HepG2 (cell line): ENCODE measurements around the gene DDHD1. TPM values are rescaled to one million over a fixed set of nuclear protein-coding genes. Genes with fewer than 3 reads are reported as not detected.

ENCODE experiments used
- ATAC-seq: fragments of 200-7000 bp; cut with Tn5 transposase; 3 replicates; pipeline ENCODE4 v1.9.1; 2020; ENCODE audit warnings: mild to moderate bottlenecking, moderate library complexity
- BruUV-seq: library from RNA; stranded (reverse); fragments of 400-500 nt; replicated peaks from 2 replicates; lab custom pipeline; 2021; lab: Mats Ljungman, UMichigan
- CTCF ChIA-PET: fragments of 300-600 bp; formaldehyde crosslinking; extraction: SDS; loops from one replicate; lab custom pipeline; 2021; ENCODE audit warnings: low total read pairs, inconsistent platforms, low intra/inter-chr PET ratio; lab: Yijun Ruan, JAX
- POLR2A ChIA-PET: fragments of 350-600 bp; sonication (Branson Sonifier 250); formaldehyde crosslinking; loops from one replicate; lab custom pipeline; 2020; ENCODE audit warnings: antibody characterized with exemption, inconsistent platforms; lab: Yijun Ruan, JAX
- DNase-seq: peaks from one replicate; pipeline ENCODE4 v3.0.0-alpha.2; 2015; ENCODE audit warnings: low spot score
- FAIRE-seq: peaks from 3 replicates; lab custom pipeline; 2011; peaks lifted over from hg19 to GRCh38; lab: Jason Lieb, UNC
- H2AFZ ChIP-seq: one replicate; pipeline ENCODE4 v1.6.1; 2011; ENCODE audit warnings: low read length, inconsistent platforms
- H3K27ac ChIP-seq: fragments of 300-600 bp; 3 replicates; pipeline ENCODE4 v1.8.0; 2011; ENCODE audit warnings: mixed run types, mild to moderate bottlenecking, mixed read lengths, low read length, inconsistent platforms; ENCODE audit not compliant: insufficient read depth; ENCODE audit errors: extremely low read length
- H3K27me3 ChIP-seq, 2 experiments: fragments of 200-600 bp in 1 of 2; 2 replicates in 1 of 2; 3 replicates in 1 of 2; pipeline versions ENCODE4 v1.6.0 to v1.8.0; 2011; ENCODE audit warnings: low read length in 2 of 2, mild to moderate bottlenecking in 2 of 2, moderate library complexity in 2 of 2, inconsistent platforms in 1 of 2; ENCODE audit not compliant: insufficient read depth in 2 of 2, control insufficient read depth in 1 of 2
- H3K36me3 ChIP-seq, 2 experiments: fragments of 200-600 bp in 1 of 2; replicated peaks in 1 of 2; 2 replicates in 1 of 2; 3 replicates in 1 of 2; pipeline versions ENCODE4 v1.5.1 to v1.8.0; 2011; ENCODE audit warnings: low read length in 2 of 2, inconsistent platforms in 1 of 2; ENCODE audit not compliant: insufficient read depth in 2 of 2, control insufficient read depth in 1 of 2
- H3K4me1 ChIP-seq: 2 replicates; pipeline ENCODE4 v1.5.1; 2012; ENCODE audit warnings: low read length, inconsistent platforms; ENCODE audit not compliant: insufficient read depth
- H3K4me2 ChIP-seq: 2 replicates; pipeline ENCODE4 v1.6.0; 2011; ENCODE audit warnings: low read depth, low read length, inconsistent platforms
- H3K4me3 ChIP-seq, 3 experiments: fragments of 200-600 bp in 1 of 3; sonication (generic), shearing (Covaris generic) in 1 of 3; replicated peaks in 1 of 3; 2 replicates each; pipeline ENCODE4 v1.5.1; 2011 to 2016; ENCODE audit warnings: low read length in 3 of 3, inconsistent platforms in 2 of 3, low read depth in 2 of 3, mild to moderate bottlenecking in 2 of 3, control low read depth in 1 of 3, mixed read lengths in 1 of 3; ENCODE audit not compliant: insufficient read depth in 1 of 3
- H3K79me2 ChIP-seq: one replicate; pipeline ENCODE4 v1.6.1; 2011; ENCODE audit warnings: low read length, inconsistent platforms; ENCODE audit not compliant: insufficient read depth
- H3K9ac ChIP-seq: 2 replicates; pipeline ENCODE4 v1.6.0; 2011; ENCODE audit warnings: mild to moderate bottlenecking, low read depth, low read length, inconsistent platforms; ENCODE audit not compliant: insufficient read depth
- H3K9me3 ChIP-seq: 2 replicates; pipeline ENCODE4 v1.5.1; 2012; ENCODE audit warnings: mild to moderate bottlenecking, low read length
- H4K20me1 ChIP-seq: 2 replicates; pipeline ENCODE4 v1.6.0; 2011; ENCODE audit warnings: inconsistent platforms, mild to moderate bottlenecking, low read length, moderate library complexity; ENCODE audit not compliant: insufficient read depth
- ATF4 ChIP-seq, 2 experiments: fragments of 450-650 bp in 1 of 2; sonication (generic) in 1 of 2; formaldehyde crosslinking; IDR thresholded peaks; 2 replicates each; pipeline versions ENCODE4 v1.5.0 to v1.8.0; 2020 to 2022; ENCODE audit warnings: mild to moderate bottlenecking in 1 of 2, missing genetic modification reagents in 1 of 2
- BRD4 ChIP-seq: sonication (generic); formaldehyde crosslinking; IDR thresholded peaks from 2 replicates; pipeline ENCODE4 v1.4.0; 2020; ENCODE audit warnings: missing genetic modification reagents
- CEBPB ChIP-seq: IDR thresholded peaks from 2 replicates; pipeline ENCODE4 v1.6.1; 2011; ENCODE audit warnings: low read depth, low read length, improper control_type of control experiment, borderline replicate concordance
- CEBPG ChIP-seq: IDR thresholded peaks from 2 replicates; pipeline ENCODE4 v1.6.1; 2016
- RARA ChIP-seq: IDR thresholded peaks from 2 replicates; pipeline ENCODE4 v1.6.1; 2016; ENCODE audit warnings: missing genetic modification reagents, missing compliant biosample characterization
- ZFP36 ChIP-seq: fragments of 150-350 bp; IDR thresholded peaks from 2 replicates; pipeline ENCODE4 v1.6.1; 2018; ENCODE audit warnings: borderline replicate concordance, low read length, low read depth; ENCODE audit not compliant: partially characterized antibody
- WGBS: methylation state at CpG from one replicate; pipeline ENCODE4 v1.1.6; 2017; ENCODE audit warnings: low lambda C conversion rate; 5-methylcytosine and 5-hydroxymethylcytosine counted together
- in situ Hi-C: cut with HindIII; loops from 2 replicates; pipeline ENCODE4 v1.10.0; 2017; ENCODE audit warnings: low pct_unique_long_range_greater_than_20kb; ENCODE audit not compliant: extremely low pct_ligation_motif_present
- intact Hi-C: fragments of 100-400 bp; cut with micrococcal nuclease; formaldehyde crosslinking; loops from one replicate; pipeline ENCODE4 v1.10.0; 2022; ENCODE audit not compliant: unreplicated experiment
- polyA plus RNA-seq, 8 experiments: library from polyadenylated mRNA; depleted of rRNA in 3 of 8; stranded (reverse) in 7 of 8; unstranded in 1 of 8; fragments of >200 nt; fragmentation: Illumina TruSeq in 4 of 8; extraction: Trizol in 4 of 8; gene quantifications; 2 replicates each; pipeline versions ENCODE4 v1.2.1 to v1.2.3, GENCODE V29; 2011 to 2016; ENCODE audit warnings: low read depth in 4 of 8, missing spikeins in 1 of 8, mixed read lengths in 1 of 8; ENCODE audit not compliant: insufficient read depth in 1 of 8
- total RNA-seq, 5 experiments: library from RNA; depleted of rRNA; stranded (reverse); fragments of >200 nt; fragmentation: Illumina TruSeq; extraction: Trizol; gene quantifications; 2 replicates each; pipeline ENCODE4 v1.2.3, GENCODE V29; 2016; ENCODE audit warnings: low read depth in 1 of 5

DDHD1 gene
- total and polyA plus RNA-seq, 2 of the 13 experiments (the other 11 are each of a cell fraction or from before 2014, with no cell fraction given), result 4.6 to 8.3 TPM

- Histone ChIP-seq H3K79me2 (no peaks in the 10 kb centered on the region), H3K4me3 (no peak overlapping the region), H3K4me2 (no peak overlapping the region), H3K27me3 (peaks cover 0 to 1% of the 10 kb centered on the region in 2 experiments; a peak in 1 of 5 replicates), H2AFZ (no peak overlapping the region), H3K4me1 (peaks cover 5% of the 10 kb centered on the region; the same call in 1 of the 2 replicates), H3K27ac (no peak overlapping the region), H4K20me1 (no peaks in the 10 kb centered on the region), H3K9me3 (no peaks in the 10 kb centered on the region), H3K9ac (no peak overlapping the region), H3K36me3 (no peaks in the 10 kb centered on the region)
- TF ChIP-seq ZFP36 (no peak), RARA (CRISPR knock-in tag) (peak; percentile 44; the same call in 1 of the 2 replicates)
- BruUV-seq, result no TSS peak
- POLR2A ChIA-PET, result no interaction called here
- ATAC-seq, result no peak
- WGBS, result 61% methylated on average over 9 of the region's 9 CpGs
- DNase-seq, result no peak
- no peak for FAIRE-seq
- in situ Hi-C loops, result no loop called here
- intact Hi-C loops, result no loop called here
- CTCF ChIA-PET, result no interaction called here
Measured at GRCh38 chr14:53168786-53169185, 15.7 kb upstream of the DDHD1 start.

GRCh38 chr14:53167602-53168328 is 14.6 kb upstream of the DDHD1 start:
- no peak overlapping the region for H2AFZ ChIP-seq
- H3K4me1 ChIP-seq, result peaks cover 5% of the 10 kb centered on the region; the same call in 1 of the 2 replicates
- intact Hi-C loops, result no loop called here
- H3K9me3 ChIP-seq, result no peaks in the 10 kb centered on the region
- ChIA-PET CTCF (no interaction called here), POLR2A (interaction anchor here (0.9 kb wide), 1 partner anchor 14 kb away, joined by 3 read pairs; the partner anchor contains the start of gene DDHD1)
- 39% methylated on average over 4 of the region's 4 CpGs for WGBS
- no peak for FAIRE-seq
- no TSS peak for BruUV-seq
- TF ChIP-seq ATF4 (CRISPR knock-in tag; IDR thresholded peaks at IDR 0.05) (peak in 1 of 2 experiments; percentile 64; a peak in 2 of 4 replicates), CEBPB (peak; percentile 50; the same call in 1 of the 2 replicates), BRD4 (CRISPR knock-in tag) (no peak), CEBPG (CRISPR knock-in tag) (peak; percentile 44)
- in situ Hi-C loops, result no loop called here
- no peak overlapping the region for H3K4me3 ChIP-seq
- H3K27me3 ChIP-seq, result peaks cover 0 to 1% of the 10 kb centered on the region in 2 experiments; a peak in 1 of 5 replicates
- no peaks in the 10 kb centered on the region for H3K36me3 ChIP-seq
- H3K9ac ChIP-seq, result no peak overlapping the region
- no peak overlapping the region for H3K4me2 ChIP-seq
- H3K79me2 ChIP-seq, result no peaks in the 10 kb centered on the region
- H3K27ac ChIP-seq, result no peak overlapping the region
- ATAC-seq, result no peak
- no peaks in the 10 kb centered on the region for H4K20me1 ChIP-seq
- DNase-seq, result no peak
